WI38 (cell line): Measurements from ENCODE around the gene SLCO6A1.

ENCODE experiments used
- H3K4me3 ChIP-seq: 2 replicates; pipeline ENCODE4 v1.5.1; 2011; ENCODE audit warnings: low read depth, mild to moderate bottlenecking, control low read depth, low read length
- TF ChIP-seq, protein P1 (sequence below): IDR thresholded peaks from 2 replicates; pipeline ENCODE4 v1.5.1; 2012; ENCODE audit warnings: low read depth, mild to moderate bottlenecking, control low read depth, low read length

The SLCO6A1 gene, protein sequence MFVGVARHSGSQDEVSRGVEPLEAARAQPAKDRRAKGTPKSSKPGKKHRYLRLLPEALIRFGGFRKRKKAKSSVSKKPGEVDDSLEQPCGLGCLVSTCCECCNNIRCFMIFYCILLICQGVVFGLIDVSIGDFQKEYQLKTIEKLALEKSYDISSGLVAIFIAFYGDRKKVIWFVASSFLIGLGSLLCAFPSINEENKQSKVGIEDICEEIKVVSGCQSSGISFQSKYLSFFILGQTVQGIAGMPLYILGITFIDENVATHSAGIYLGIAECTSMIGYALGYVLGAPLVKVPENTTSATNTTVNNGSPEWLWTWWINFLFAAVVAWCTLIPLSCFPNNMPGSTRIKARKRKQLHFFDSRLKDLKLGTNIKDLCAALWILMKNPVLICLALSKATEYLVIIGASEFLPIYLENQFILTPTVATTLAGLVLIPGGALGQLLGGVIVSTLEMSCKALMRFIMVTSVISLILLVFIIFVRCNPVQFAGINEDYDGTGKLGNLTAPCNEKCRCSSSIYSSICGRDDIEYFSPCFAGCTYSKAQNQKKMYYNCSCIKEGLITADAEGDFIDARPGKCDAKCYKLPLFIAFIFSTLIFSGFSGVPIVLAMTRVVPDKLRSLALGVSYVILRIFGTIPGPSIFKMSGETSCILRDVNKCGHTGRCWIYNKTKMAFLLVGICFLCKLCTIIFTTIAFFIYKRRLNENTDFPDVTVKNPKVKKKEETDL

DNA sequence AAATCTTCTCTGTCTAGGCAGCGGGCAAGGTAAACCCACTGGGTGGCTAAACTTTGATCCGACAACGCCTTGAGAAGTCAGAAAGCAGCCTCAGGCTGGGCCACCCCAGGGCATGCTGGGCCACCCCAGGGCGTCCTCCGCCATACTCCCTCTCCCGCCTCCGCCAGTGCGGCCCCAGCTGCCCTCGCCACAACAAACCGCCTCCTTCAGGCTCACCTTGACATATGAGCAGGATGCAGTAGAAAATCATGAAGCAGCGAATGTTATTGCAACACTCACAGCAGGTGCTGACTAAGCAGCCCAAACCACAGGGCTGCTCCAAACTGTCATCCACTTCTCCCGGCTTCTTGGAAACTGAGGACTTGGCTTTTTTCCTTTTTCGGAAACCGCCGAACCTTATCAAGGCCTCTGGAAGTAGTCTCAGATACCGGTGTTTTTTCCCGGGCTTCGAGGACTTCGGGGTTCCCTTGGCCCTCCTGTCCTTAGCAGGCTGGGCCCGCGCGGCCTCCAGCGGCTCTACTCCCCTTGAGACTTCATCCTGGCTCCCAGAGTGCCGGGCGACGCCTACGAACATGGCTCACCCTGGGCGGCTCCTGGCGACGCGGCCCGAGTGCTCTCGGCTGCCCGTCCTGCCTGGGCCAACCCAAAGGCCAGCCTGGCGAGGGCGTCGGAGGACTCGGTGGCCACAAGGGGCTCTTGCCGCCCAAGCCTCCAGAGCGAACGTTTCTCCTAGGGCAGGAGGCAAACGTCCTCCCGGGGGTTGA, at the start of gene SLCO6A1:
TSS of gene SLCO6A1 (minus strand) at position 731 of the 764 bp plus-strand sequence. CDS start at position 574, 157 bp downstream.
- no peak within 1 kb of the TSS for H3K4me3 ChIP-seq
- TF ChIP-seq, protein P1, sequence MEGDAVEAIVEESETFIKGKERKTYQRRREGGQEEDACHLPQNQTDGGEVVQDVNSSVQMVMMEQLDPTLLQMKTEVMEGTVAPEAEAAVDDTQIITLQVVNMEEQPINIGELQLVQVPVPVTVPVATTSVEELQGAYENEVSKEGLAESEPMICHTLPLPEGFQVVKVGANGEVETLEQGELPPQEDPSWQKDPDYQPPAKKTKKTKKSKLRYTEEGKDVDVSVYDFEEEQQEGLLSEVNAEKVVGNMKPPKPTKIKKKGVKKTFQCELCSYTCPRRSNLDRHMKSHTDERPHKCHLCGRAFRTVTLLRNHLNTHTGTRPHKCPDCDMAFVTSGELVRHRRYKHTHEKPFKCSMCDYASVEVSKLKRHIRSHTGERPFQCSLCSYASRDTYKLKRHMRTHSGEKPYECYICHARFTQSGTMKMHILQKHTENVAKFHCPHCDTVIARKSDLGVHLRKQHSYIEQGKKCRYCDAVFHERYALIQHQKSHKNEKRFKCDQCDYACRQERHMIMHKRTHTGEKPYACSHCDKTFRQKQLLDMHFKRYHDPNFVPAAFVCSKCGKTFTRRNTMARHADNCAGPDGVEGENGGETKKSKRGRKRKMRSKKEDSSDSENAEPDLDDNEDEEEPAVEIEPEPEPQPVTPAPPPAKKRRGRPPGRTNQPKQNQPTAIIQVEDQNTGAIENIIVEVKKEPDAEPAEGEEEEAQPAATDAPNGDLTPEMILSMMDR: no peak

DNA sequence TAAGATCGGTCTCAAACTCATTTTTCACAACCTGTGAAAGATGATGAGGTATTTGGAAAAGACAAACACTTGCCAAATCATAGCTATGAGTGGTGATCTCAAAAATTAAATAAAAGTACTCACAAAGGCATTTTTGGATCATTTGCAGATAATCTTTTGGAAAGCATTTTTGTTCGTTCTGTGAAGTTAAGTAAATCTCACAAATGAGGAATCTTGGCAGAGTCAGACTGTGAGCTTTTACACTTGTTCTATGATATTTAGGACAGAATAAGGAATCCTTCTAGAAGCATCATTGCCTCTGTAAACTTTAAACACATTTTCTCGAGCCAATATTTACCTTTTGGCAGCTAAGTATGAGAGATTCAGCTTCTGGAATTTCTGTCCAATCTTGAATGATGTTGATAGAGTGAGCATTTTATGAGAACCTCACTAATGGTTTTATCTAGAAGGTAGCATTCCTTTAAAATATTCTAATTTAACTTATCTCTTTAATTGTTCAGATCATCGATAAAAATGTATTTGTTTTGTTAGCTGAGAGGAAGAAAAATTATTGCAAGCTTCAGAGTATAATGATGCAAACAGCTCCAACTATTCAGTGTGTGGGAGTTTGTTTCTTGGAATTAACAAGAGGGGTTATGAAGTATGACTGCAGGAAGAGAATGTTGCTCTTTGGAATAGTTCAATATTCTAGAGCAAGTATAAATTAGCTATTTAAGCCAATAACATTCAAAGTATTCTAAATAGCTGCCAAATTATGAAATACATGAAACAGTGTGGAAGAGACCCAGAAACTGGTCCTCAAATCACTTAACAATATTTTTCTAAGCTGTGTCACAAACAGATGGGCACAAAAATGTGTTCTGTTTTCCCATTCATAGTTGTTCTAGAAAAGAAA, 48.6 kb upstream of the SLCO6A1 start:
- TF ChIP-seq, protein P1: no peak
- no peak overlapping the region for H3K4me3 ChIP-seq

DNA sequence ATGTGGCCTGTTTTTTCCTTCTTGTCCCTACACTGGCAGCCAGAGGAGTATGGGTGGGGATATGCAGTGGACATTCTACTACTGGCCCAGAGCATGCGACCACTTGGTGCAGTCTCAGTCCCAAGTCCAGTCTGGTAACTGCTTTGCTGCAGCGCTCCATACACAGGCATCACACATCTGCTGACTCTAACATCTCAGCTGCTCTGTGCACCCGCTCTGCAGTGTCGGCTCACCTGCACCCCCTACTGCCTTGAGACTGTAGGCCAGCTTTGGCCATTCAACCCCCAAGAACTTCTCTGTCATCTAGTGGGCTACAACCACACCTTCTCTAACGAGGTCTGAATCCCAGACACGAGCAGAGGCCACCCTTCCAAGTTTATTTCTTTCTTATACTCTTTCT, 46.4 kb upstream of the SLCO6A1 start:
- TF ChIP-seq, protein P1: peak; percentile 36; the same call in 1 of the 2 replicates
- no peak overlapping the region for H3K4me3 ChIP-seq

DNA sequence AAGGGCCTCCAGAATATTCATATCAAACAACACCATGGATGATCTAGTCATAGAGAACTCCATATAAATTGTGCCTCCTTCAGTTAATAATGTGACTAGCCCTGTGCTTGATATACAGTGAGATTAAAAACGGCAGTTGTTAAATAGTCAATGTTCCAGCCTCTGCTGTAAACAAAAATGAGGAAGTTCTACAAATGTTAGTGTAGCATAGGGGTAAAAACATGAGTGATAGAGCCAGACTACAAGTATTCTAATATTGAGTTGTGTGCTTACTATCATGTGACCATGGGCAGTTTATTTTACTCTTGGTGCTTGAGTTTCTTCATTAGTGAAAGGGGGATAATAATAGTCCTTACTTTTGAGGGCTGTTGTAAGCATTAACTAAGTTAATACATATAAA, 43.3 kb upstream of the SLCO6A1 start:
- TF ChIP-seq, protein P1: no peak
- H3K4me3 ChIP-seq: no peak overlapping the region

DNA sequence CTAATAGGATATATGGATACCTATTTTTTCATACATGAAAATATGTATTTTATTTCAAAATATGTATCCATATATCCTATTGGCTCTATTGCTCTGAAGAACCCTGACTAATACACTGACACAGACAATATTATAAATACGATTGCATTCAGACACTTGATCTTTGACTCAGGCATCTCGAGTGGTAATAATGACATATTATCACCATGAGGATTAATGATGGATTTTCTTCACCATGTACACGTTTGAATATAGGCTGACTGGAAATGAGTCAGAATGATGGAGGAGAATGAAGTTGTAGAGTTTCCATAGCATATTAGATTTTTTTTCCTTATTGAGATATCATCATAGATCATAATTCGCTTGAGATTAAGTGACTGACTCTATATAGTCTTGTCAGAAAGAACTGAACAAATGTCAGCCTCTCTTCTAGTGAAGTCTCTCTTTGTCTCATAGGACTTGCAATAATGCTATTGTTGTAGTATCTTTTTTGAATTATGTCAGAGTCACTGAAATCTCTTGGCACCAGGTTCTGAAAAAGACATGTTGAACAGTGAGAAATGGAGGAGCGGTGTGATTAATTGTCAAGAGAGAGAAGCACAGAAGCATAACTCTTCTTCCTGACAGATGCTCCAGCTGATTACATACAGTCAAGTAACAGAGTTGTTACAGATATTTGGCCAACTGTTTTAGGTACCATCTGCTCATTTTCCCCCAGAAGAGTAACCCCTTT, 41.4 kb upstream of the SLCO6A1 start:
- no peak overlapping the region for H3K4me3 ChIP-seq
- TF ChIP-seq, protein P1: no peak

DNA sequence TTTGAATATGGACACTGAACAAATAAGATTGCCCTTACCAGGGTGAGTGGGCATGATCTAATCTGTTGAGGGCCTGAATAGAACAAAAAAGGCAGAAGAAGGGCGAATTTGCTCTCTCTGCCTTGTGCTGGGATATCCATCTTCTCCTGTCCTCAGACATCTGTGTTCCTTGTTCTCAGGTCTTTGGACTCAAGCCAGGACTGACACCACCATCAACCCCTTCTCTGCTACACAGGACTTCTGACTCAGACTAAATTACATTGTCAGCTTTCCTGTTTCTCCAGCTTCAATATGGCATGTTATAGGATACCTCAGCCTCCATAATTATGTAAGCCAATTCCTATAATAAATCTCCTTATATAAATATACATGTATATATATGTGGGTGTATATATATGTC, 40.8 kb upstream of the SLCO6A1 start:
- H3K4me3 ChIP-seq: no peak overlapping the region
- TF ChIP-seq, protein P1: no peak
